Gastrocnemius medialis (tissue), 4 donors: ENCODE measurements around the gene LCN12.

Source experiments
- POLR2A ChIP-seq, 2 donors: fragments of 450-650 bp; IDR thresholded peaks; one replicate each; pipeline ENCODE4 v1.6.1; 2017; ENCODE audit warnings: antibody characterized with exemption in 2 of 2, mild to moderate bottlenecking in 2 of 2, moderate library complexity in 2 of 2
- TF ChIP-seq, protein P1 (sequence below), 5 experiments: fragments of 450-650 bp in 3 of 5; fragments of 200-600 bp in 2 of 5; sonication (generic) in 2 of 5; IDR thresholded peaks in 4 of 5; conservative IDR thresholded peaks in 1 of 5; 1 replicate in 4 of 5; 2 replicates in 1 of 5; pipeline ENCODE4 v1.5.1; 2016 to 2019; ENCODE audit warnings: antibody characterized with exemption in 5 of 5, mild to moderate bottlenecking in 3 of 5, moderate library complexity in 3 of 5

DNA sequence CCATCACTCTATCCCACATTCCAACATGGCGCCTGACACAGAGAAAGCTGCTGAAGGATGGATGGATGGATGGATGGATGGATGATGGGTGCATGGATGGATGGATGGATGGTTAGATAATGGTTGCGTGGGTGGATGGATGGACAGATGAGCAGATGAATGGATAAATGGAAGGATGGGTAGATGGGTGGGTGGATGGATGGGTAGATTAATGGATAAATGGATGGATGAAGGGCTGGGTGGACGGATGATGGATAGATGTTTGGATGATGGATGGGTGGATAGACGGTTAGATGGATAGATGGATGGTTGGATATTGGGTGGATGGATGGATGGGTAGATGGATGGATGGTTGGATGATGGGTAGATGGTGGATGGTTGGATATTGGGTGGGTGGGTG lies 4.5 kb downstream of the LCN12 start:
- TF ChIP-seq, protein P1, sequence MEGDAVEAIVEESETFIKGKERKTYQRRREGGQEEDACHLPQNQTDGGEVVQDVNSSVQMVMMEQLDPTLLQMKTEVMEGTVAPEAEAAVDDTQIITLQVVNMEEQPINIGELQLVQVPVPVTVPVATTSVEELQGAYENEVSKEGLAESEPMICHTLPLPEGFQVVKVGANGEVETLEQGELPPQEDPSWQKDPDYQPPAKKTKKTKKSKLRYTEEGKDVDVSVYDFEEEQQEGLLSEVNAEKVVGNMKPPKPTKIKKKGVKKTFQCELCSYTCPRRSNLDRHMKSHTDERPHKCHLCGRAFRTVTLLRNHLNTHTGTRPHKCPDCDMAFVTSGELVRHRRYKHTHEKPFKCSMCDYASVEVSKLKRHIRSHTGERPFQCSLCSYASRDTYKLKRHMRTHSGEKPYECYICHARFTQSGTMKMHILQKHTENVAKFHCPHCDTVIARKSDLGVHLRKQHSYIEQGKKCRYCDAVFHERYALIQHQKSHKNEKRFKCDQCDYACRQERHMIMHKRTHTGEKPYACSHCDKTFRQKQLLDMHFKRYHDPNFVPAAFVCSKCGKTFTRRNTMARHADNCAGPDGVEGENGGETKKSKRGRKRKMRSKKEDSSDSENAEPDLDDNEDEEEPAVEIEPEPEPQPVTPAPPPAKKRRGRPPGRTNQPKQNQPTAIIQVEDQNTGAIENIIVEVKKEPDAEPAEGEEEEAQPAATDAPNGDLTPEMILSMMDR (IDR thresholded peaks at IDR 0.05 in 4 of 5, conservative IDR thresholded peaks at IDR 0.05 in 1 of 5), result no peak
- no peak for TF ChIP-seq POLR2A (IDR thresholded peaks at IDR 0.05)
